Keratinocyte (primary cell): ENCODE measurements around the gene VIT. TPM values are rescaled to one million over a fixed set of nuclear protein-coding genes. Genes with fewer than 3 reads are reported as not detected.

ENCODE experiments used
- DNase-seq: peaks from one replicate; pipeline ENCODE4 v3.0.0-alpha.2; 2011; ENCODE audit warnings: low read depth, missing footprints, low spot score
- FAIRE-seq: peaks from 2 replicates; lab custom pipeline; 2011; peaks lifted over from hg19 to GRCh38; lab: Jason Lieb, UNC
- H2AFZ ChIP-seq: 2 replicates; pipeline ENCODE4 v1.6.0; 2012; ENCODE audit warnings: low read length, control low read depth, inconsistent platforms; ENCODE audit not compliant: control insufficient read depth
- H3K27ac ChIP-seq: 2 replicates; pipeline ENCODE4 v1.5.1; 2011; ENCODE audit warnings: low read length; ENCODE audit not compliant: control insufficient read depth, insufficient read depth
- H3K27me3 ChIP-seq: 3 replicates; pipeline ENCODE4 v1.6.0; 2011; ENCODE audit warnings: low read length; ENCODE audit not compliant: control insufficient read depth, insufficient read depth; ENCODE audit errors: extremely low read depth
- H3K36me3 ChIP-seq, 2 experiments: 2 replicates in 1 of 2; 3 replicates in 1 of 2; pipeline ENCODE4 v1.5.1; 2011; ENCODE audit warnings: low read length in 2 of 2, mild to moderate bottlenecking in 1 of 2; ENCODE audit not compliant: control insufficient read depth in 2 of 2, insufficient read depth in 2 of 2; ENCODE audit errors: extremely low read depth in 1 of 2
- H3K4me1 ChIP-seq: 3 replicates; pipeline ENCODE4 v1.5.1; 2011; ENCODE audit warnings: low read length; ENCODE audit not compliant: control insufficient read depth, insufficient read depth; ENCODE audit errors: extremely low read depth
- H3K4me2 ChIP-seq: 3 replicates; pipeline ENCODE4 v1.6.0; 2011; ENCODE audit warnings: low read depth, low read length; ENCODE audit not compliant: control insufficient read depth, insufficient read depth; ENCODE audit errors: extremely low read depth
- H3K4me3 ChIP-seq, 3 experiments: fragments of 200-600 bp in 1 of 3; sonication (generic) in 1 of 3; 2 replicates in 2 of 3; 3 replicates in 1 of 3; pipeline ENCODE4 v1.5.1; 2011 to 2016; ENCODE audit warnings: low read length in 3 of 3, mild to moderate bottlenecking in 3 of 3, control low read depth in 2 of 3, inconsistent platforms in 1 of 3, low read depth in 1 of 3, mixed read lengths in 1 of 3, mixed run types in 1 of 3, moderate library complexity in 1 of 3; ENCODE audit not compliant: control insufficient read depth in 2 of 3, insufficient read depth in 2 of 3; ENCODE audit errors: extremely low read depth in 1 of 3
- H3K79me2 ChIP-seq: 2 replicates; pipeline ENCODE4 v1.6.0; 2012; ENCODE audit warnings: low read length; ENCODE audit not compliant: control insufficient read depth, insufficient read depth
- H3K9ac ChIP-seq: 3 replicates; pipeline ENCODE4 v1.6.0; 2011; ENCODE audit warnings: low read length; ENCODE audit not compliant: control insufficient read depth, insufficient read depth; ENCODE audit errors: extremely low read depth
- H3K9me1 ChIP-seq: 3 replicates; pipeline ENCODE4 v1.6.0; 2011; ENCODE audit warnings: low read length; ENCODE audit not compliant: control insufficient read depth, insufficient read depth; ENCODE audit errors: extremely low read depth
- H3K9me3 ChIP-seq: 2 replicates; pipeline ENCODE4 v1.5.1; 2012; ENCODE audit warnings: low read depth, low read length; ENCODE audit not compliant: control insufficient read depth
- H4K20me1 ChIP-seq: 3 replicates; pipeline ENCODE4 v1.6.0; 2011; ENCODE audit warnings: low read length; ENCODE audit not compliant: control insufficient read depth, insufficient read depth; ENCODE audit errors: extremely low read depth
- EZH2 ChIP-seq: IDR thresholded peaks from one replicate; pipeline ENCODE4 v1.6.1; 2012; ENCODE audit warnings: inconsistent platforms, mild to moderate bottlenecking, low read length, moderate library complexity
- dilution Hi-C: fragments of 300-500 bp; cut with MboI; formaldehyde crosslinking; loops from one replicate; pipeline ENCODE4 v1.7.0; 2020; ENCODE audit warnings: low sequenced_read_pairs; ENCODE audit not compliant: extremely low pct_ligation_motif_present
- polyA plus RNA-seq, 5 experiments: library from polyadenylated mRNA; depleted of rRNA in 3 of 5; stranded (reverse) in 3 of 5; stranded (forward) in 1 of 5; unstranded in 1 of 5; fragments of >200 nt; gene quantifications; 1 replicate in 1 of 5; 2 replicates in 3 of 5; 3 replicates in 1 of 5; pipeline versions ENCODE4 v1.2.1 to v1.2.3, GENCODE V29; 2011 to 2012; ENCODE audit warnings: missing spikeins in 2 of 5, low read depth in 1 of 5, low replicate concordance in 1 of 5
- TF ChIP-seq, protein P1 (sequence below), 3 experiments: IDR thresholded peaks in 1 of 3; conservative IDR thresholded peaks in 1 of 3; optimal IDR thresholded peaks in 1 of 3; 2 replicates in 2 of 3; 3 replicates in 1 of 3; pipeline versions ENCODE3 to v1.5.1; 2011; ENCODE audit warnings: low read length in 3 of 3, mild to moderate bottlenecking in 3 of 3, moderate library complexity in 2 of 3, control low read depth in 1 of 3, inconsistent platforms in 1 of 3; ENCODE audit not compliant: insufficient read depth in 2 of 3; ENCODE audit errors: extremely low read depth in 1 of 3

VIT gene
- polyA plus RNA-seq, 1 donor (not counting 4 experiments of a cell fraction or from before 2014, with no cell fraction given) = 0.79 TPM

DNA sequence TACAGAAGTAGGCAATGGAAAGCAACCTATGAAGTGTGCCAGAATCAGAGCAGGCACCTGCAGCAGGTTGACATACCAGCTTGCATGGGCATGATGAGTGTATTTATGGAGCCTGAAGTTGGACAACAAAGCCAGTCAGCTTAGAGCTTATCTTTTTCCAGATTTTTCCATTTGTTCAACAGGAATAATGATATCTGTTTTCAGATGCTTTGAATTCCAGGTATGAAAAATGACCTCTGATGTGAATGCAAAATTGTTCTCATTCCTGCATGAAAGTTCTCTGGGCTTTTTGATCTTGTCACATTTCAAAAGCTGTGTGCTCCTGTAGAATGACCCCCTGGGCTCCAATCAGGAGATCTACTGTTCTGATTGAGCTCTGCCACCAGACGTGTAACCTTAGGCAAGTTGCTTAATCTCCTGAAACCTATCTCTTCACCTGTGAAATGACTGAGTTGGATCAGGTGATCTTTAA is 38.2 kb upstream of the VIT start:
- Histone ChIP-seq H3K9me1 (no peaks in the 10 kb centered on the region), H3K4me2 (no peak overlapping the region), H3K79me2 (no peaks in the 10 kb centered on the region), H3K9me3 (no peaks in the 10 kb centered on the region), H3K27ac (no peak overlapping the region), H2AFZ (no peak overlapping the region), H3K4me3 (no peak overlapping the region), H4K20me1 (no peaks in the 10 kb centered on the region), H3K27me3 (no peaks in the 10 kb centered on the region), H3K4me1 (no peaks in the 10 kb centered on the region), H3K9ac (no peak overlapping the region), H3K36me3 (no peaks in the 10 kb centered on the region)
- FAIRE-seq = no peak
- no peak for DNase-seq
- TF ChIP-seq, protein P1, sequence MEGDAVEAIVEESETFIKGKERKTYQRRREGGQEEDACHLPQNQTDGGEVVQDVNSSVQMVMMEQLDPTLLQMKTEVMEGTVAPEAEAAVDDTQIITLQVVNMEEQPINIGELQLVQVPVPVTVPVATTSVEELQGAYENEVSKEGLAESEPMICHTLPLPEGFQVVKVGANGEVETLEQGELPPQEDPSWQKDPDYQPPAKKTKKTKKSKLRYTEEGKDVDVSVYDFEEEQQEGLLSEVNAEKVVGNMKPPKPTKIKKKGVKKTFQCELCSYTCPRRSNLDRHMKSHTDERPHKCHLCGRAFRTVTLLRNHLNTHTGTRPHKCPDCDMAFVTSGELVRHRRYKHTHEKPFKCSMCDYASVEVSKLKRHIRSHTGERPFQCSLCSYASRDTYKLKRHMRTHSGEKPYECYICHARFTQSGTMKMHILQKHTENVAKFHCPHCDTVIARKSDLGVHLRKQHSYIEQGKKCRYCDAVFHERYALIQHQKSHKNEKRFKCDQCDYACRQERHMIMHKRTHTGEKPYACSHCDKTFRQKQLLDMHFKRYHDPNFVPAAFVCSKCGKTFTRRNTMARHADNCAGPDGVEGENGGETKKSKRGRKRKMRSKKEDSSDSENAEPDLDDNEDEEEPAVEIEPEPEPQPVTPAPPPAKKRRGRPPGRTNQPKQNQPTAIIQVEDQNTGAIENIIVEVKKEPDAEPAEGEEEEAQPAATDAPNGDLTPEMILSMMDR (optimal IDR thresholded peaks at IDR 0.05 in 1 of 3, IDR thresholded peaks at IDR 0.05 in 1 of 3, conservative IDR thresholded peaks at IDR 0.05 in 1 of 3; ENCODE audit: extremely low read depth in 1 of 3, insufficient read depth in 2 of 3, low read length in 3 of 3) = no peak
- TF ChIP-seq EZH2 = no peak
- dilution Hi-C loops = no loop called here

DNA sequence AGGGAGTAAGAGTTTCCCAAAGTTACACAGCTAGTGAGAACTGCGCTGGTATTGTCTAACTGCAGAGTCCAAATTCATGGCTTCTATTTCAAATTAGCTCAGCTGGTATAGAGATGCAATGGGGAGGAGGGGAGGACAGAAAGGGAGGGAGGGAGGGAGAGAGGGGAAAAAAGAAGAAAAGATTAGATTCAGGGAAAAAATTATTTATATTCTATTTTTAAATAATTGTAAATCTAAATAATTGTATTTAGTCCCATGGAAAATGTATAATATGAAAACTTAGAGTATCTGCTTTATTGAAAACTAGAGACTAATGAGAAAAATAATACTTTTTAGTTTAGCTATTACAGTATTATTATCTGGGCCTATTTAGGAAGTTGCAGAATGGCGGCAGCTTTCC is 37.3 kb upstream of the VIT start:
- dilution Hi-C loops = no loop called here
- DNase-seq (no peak), FAIRE-seq (no peak)
- no peaks in the 10 kb centered on the region for H3K4me1 ChIP-seq
- H3K36me3 ChIP-seq = no peaks in the 10 kb centered on the region
- H4K20me1 ChIP-seq = no peaks in the 10 kb centered on the region
- no peaks in the 10 kb centered on the region for H3K9me3 ChIP-seq
- no peaks in the 10 kb centered on the region for H3K9me1 ChIP-seq
- no peak overlapping the region for H3K27ac ChIP-seq
- H3K4me2 ChIP-seq = no peak overlapping the region
- H2AFZ ChIP-seq = no peak overlapping the region
- no peaks in the 10 kb centered on the region for H3K27me3 ChIP-seq
- H3K4me3 ChIP-seq = no peak overlapping the region
- H3K9ac ChIP-seq = no peak overlapping the region
- no peaks in the 10 kb centered on the region for H3K79me2 ChIP-seq
- TF ChIP-seq EZH2 = no peak
- TF ChIP-seq, protein P1 (optimal IDR thresholded peaks at IDR 0.05 in 1 of 3, IDR thresholded peaks at IDR 0.05 in 1 of 3, conservative IDR thresholded peaks at IDR 0.05 in 1 of 3; ENCODE audit: extremely low read depth in 1 of 3, insufficient read depth in 2 of 3, low read length in 3 of 3) = no peak
